H1 (cell line): Measurements from ENCODE around the gene B3GALT5.

ENCODE experiments used
- NRF1 ChIP-seq: IDR thresholded peaks from 2 replicates; pipeline ENCODE4 v1.6.1; 2011; ENCODE audit warnings: mild to moderate bottlenecking, low read depth, low read length, improper control_type of control experiment
- POLR2A ChIP-seq, 2 experiments: IDR thresholded peaks; 1 replicate in 1 of 2; 2 replicates in 1 of 2; pipeline ENCODE4 v1.6.1; 2011; ENCODE audit warnings: low read depth in 2 of 2, low read length in 2 of 2, mild to moderate bottlenecking in 2 of 2; ENCODE audit errors: control extremely low read depth in 1 of 2
- TF ChIP-seq, protein P1 (sequence below), 3 experiments: IDR thresholded peaks; 1 replicate in 2 of 3; 2 replicates in 1 of 3; pipeline versions ENCODE4 v1.5.1 to v1.6.1; 2011; ENCODE audit warnings: low read length in 3 of 3, mild to moderate bottlenecking in 3 of 3, inconsistent platforms in 2 of 3, low read depth in 1 of 3, moderate library complexity in 1 of 3; ENCODE audit not compliant: insufficient read depth in 1 of 3; ENCODE audit errors: control extremely low read depth in 1 of 3

DNA sequence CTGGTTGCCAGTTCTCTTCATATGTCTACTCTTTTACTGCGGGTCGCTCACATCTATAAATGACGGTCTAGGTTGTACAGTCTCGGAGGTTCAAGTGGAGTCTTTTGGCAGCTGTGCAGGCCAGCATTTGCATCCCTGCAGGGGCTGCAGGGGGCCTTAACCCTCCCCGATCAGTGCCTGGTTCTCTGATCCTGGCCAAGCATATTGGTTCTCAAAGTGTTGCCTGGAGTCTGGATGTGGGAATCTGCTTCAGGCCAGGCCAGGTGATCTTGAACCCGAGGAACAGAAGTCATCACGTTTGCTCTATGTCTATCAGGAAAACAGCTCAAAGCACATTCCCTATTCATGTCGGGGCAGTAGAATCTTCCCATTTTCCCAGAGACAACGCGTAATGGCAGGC, 21.8 kb downstream of the B3GALT5 start:
- TF ChIP-seq, protein P1, sequence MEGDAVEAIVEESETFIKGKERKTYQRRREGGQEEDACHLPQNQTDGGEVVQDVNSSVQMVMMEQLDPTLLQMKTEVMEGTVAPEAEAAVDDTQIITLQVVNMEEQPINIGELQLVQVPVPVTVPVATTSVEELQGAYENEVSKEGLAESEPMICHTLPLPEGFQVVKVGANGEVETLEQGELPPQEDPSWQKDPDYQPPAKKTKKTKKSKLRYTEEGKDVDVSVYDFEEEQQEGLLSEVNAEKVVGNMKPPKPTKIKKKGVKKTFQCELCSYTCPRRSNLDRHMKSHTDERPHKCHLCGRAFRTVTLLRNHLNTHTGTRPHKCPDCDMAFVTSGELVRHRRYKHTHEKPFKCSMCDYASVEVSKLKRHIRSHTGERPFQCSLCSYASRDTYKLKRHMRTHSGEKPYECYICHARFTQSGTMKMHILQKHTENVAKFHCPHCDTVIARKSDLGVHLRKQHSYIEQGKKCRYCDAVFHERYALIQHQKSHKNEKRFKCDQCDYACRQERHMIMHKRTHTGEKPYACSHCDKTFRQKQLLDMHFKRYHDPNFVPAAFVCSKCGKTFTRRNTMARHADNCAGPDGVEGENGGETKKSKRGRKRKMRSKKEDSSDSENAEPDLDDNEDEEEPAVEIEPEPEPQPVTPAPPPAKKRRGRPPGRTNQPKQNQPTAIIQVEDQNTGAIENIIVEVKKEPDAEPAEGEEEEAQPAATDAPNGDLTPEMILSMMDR (IDR thresholded peaks at IDR 0.05; ENCODE audit: control extremely low read depth in 1 of 3, insufficient read depth in 1 of 3, low read depth in 1 of 3, low read length in 3 of 3), result no peak
- TF ChIP-seq NRF1 (no peak), POLR2A (IDR thresholded peaks at IDR 0.05; ENCODE audit: control extremely low read depth in 1 of 2, low read depth in 2 of 2, low read length in 2 of 2) (no peak)
